Retinal pigment epithelial cell (primary cell): ENCODE data around the gene CRISPLD2.
"Not testable (repeated sequence)": the region's sequence is repeated elsewhere in the genome, so short reads cannot be mapped to it uniquely, and the experiment has no call there.

Experiments used
- DNase-seq: peaks from one replicate; pipeline ENCODE4 v3.0.0-alpha.2; 2010; ENCODE audit warnings: low read depth
- H3K4me3 ChIP-seq: 2 replicates; pipeline ENCODE4 v1.5.1; 2011; ENCODE audit warnings: mild to moderate bottlenecking, low read length, control low read depth, moderate library complexity
- TF ChIP-seq, protein P1 (sequence below): conservative IDR thresholded peaks from 2 replicates; pipeline ENCODE4 v1.5.1; 2011; ENCODE audit warnings: low read depth, low read length, control low read depth, inconsistent platforms

Gene CRISPLD2

DNA sequence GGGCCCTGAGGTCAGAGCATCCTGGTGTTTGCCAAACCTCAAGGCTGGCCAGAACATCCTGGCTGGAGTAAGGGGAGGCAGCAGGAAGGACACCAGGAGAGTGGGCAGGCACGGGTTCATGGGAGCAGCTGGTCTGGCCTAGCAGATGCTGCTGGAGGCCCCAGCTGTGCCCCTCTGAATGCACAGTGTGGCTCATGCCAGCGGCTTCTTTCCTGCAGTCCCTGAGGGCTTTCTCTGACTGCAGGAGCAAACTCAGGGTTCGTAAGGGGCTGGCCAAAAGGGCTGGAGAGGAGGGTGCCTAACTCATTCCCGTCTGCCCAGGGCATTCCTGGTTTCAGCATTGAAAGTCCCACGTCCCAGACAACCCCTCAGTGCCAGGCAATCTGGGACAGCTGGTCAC is 112.9 kb downstream of the CRISPLD2 start:
- TF ChIP-seq, protein P1, sequence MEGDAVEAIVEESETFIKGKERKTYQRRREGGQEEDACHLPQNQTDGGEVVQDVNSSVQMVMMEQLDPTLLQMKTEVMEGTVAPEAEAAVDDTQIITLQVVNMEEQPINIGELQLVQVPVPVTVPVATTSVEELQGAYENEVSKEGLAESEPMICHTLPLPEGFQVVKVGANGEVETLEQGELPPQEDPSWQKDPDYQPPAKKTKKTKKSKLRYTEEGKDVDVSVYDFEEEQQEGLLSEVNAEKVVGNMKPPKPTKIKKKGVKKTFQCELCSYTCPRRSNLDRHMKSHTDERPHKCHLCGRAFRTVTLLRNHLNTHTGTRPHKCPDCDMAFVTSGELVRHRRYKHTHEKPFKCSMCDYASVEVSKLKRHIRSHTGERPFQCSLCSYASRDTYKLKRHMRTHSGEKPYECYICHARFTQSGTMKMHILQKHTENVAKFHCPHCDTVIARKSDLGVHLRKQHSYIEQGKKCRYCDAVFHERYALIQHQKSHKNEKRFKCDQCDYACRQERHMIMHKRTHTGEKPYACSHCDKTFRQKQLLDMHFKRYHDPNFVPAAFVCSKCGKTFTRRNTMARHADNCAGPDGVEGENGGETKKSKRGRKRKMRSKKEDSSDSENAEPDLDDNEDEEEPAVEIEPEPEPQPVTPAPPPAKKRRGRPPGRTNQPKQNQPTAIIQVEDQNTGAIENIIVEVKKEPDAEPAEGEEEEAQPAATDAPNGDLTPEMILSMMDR: no peak
- no peak overlapping the region for H3K4me3 ChIP-seq
- no peak for DNase-seq

DNA sequence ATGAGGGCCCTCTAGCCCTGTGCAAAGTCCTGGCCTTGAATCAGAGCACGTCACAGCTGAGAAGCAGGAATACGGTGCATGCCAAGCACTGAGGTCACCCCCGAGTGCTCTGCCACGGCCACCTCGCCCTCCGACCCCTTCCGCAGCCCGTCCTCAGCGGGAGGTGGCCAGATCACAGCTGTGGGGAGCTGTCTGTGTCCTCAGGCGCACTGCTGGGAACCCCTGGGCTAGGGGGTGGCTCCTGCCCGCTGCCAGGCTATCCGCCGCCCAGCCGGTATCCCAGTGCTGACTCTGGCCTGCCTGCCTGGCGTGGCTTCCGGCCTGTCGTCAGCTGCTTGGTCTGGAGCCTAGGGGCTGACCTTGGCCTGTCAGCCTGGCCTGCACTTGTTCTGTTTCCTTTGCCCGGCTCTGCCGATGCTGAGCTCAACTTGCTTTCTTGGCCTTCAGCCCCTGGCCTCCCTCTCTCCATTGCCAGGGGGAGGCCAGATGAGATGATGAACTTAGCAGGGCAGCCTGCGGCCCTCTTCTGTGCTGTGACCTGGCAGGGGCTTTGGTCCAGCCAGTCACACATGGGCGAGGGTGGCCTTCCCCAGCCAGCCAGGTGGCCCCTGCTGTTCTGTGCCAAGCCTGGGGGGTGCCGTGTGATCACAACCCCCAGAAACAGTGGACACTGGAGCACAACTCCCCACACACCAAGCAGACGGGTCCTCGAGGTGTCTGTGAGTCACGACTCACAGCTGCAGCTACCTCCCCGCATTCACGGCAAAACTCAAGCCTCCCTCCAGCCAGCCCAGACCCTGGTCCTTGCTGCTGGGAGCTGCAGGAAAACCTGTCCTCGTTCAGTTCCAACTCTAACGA is 114.2 kb downstream of the CRISPLD2 start:
- no peak overlapping the region for H3K4me3 ChIP-seq
- DNase-seq: no peak
- TF ChIP-seq, protein P1: no peak

DNA sequence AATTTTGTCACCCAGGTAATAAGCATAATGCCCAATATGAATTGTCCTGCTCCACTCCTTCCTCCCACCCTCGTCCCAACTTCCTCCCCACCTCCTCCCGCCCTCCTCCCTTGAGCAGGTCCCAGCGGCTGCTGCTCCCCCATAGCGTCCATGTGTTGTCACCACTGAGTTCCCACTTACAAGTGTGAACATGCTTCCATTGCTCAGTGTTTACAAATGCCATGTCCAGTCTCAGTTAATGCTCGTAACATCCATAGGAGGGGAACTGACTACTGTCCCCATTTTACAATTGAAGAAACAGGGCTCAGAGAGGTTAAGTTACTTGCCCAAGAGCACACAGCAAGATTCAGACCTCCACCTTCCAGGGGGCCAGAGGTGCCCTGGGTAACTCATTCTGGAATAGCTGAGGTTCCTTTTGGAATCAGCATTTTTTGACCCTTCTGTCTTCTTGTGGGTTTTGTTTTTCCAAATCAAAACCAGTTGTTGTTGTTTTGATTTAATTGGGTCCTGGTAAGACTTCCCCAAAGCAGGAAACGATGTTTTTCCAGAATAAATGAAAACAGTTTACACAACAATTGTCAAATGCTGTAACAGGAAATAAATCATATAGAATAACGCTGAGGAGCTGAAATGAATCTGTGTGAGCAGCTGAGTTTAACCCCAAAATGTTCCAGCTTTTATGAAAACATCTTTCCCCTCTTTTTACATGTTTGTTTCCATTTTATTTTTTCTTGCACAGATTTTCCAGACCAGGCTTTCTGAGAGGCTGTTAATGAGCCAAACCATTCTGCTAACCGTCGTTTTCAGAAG is 117.6 kb downstream of the CRISPLD2 start:
- TF ChIP-seq, protein P1: no peak
- no peak for DNase-seq
- no peak overlapping the region for H3K4me3 ChIP-seq

DNA sequence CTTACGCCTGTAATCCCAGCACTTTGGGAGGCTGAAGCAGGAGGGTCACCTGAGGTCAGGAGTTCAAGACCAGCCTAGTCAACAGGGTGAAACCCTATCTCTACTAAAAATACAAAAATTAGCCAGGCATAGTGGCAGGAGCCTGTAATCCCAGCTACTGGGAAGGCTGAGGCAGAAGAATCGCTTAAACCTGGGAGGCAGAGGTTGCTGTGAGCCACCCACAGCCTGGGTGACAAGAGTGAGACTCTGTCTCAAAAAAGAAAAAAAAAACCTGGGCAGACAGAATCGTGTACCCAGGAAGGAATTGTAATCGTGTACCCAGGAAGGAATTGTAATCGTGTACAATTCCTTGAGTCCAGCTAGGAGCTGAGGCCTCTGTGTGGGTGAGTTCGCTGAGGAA is 118.8 kb downstream of the CRISPLD2 start:
- H3K4me3 ChIP-seq, DNase-seq: not testable (repeated sequence)

DNA sequence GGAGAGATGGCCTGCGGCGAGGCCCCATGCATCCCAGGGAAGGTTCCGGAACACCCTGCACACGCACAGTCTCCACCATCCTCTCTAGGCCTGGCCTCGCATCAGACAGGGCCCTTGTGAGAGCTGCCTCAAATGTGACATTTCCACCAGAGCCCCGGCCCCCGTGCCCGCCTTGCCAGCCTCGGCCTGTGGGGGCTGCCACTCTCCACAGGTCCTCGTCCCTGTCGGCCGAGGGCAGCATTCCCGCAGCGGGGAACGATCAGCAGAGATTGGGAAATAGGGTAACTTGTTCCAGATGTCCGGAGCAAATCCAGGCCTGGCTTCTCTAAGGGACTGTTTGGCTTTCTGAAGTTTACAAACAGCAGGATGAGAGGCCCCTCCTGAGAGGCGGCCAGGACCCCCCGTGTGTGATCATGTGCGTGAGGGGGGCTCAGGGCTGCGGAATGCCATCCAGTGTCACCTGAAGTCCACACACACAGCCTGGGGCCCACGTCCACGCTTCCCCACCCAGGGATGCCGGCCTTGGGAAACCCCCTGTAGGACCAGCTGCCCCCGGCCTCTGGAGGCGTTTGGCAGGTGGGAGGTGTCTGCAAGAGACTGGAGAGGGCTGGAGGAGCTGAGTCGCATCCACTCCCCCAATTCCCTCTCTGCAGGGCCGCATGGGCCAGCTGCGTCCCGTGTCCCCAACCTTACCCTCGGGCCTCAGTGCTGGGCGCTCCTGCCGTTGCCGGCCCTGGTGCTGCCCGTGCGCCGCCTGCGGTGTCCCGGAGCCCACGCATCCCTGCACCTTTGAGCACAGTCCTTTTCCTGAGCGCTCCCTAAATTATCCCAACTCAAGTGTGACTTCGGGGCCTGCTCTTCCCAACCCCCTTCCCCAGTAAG is 121.1 kb downstream of the CRISPLD2 start:
- no peak overlapping the region for H3K4me3 ChIP-seq
- no peak for DNase-seq
- TF ChIP-seq, protein P1: no peak

DNA sequence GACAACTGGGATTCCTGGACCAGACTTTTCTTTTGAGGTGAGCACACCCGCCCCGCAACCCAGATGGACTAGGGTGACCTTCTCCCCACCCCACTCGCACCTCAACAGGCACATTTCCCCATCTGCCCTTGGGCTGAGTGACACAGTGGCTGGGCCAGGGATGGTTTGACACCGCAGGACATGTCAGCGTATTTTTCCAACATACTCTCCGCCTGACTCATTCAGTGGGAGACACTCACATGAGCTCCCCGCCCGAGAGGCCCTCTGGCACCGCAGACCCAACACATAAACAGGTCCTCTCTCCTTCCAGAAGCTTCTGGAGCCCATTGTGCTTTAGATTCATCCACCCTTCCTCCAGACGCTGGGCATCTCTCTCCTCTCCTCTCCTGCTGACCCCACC is 122.1 kb downstream of the CRISPLD2 start:
- TF ChIP-seq, protein P1: no peak
- no peak for DNase-seq
- H3K4me3 ChIP-seq: no peak overlapping the region

DNA sequence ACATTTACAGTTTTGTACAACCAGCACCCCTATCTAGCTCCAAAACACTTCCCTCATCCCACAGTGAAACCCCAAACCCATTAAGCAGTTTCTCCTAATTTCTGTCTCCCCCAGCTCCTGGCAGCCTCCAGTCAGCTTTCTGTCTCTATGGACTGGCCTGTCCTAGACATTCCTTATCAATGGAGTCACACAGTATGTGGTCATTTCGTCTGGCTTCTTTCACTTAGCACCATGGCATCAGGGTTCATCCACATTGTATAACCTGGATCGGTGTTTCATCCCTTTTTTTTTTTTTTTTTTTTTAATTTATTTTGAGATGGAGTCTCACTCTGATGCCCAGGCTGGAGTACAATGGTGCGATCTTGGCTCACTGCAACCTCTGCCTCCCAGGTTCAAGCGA is 123.0 kb downstream of the CRISPLD2 start:
- TF ChIP-seq, protein P1: no peak
- no peak for DNase-seq
- H3K4me3 ChIP-seq: no peak overlapping the region
